NCI-H2171 treated with DMSO at 0.1 percent for 48 hours (cell line): ENCODE results near the gene YPEL1.
"Not testable (repeated sequence)": the region's sequence is repeated elsewhere in the genome, so short reads cannot be mapped to it uniquely, and the experiment has no call there.

Experiments used
- DNase-seq: peaks from one replicate; lab custom pipeline; 2025; lab: John Stamatoyannopoulos, UW

Gene YPEL1

GRCh38 chr22:21721195-21721852, 14.3 kb downstream of the YPEL1 start:
- not testable (repeated sequence) for DNase-seq

GRCh38 chr22:21720191-21720859, 15.3 kb downstream of the YPEL1 start:
- not testable (repeated sequence) for DNase-seq

- DNase-seq, result no peak
Measured at GRCh38 chr22:21719024-21719423, 16.6 kb downstream of the YPEL1 start.

GRCh38 chr22:21718499-21718898, 17.1 kb downstream of the YPEL1 start:
- DNase-seq, result peak; percentile 63

- DNase-seq, result peak; percentile 16
Measured at GRCh38 chr22:21716395-21717122, 19.0 kb downstream of the YPEL1 start.

GRCh38 chr22:21714786-21715185, 20.8 kb downstream of the YPEL1 start:
- DNase-seq, result no peak

GRCh38 chr22:21714059-21714770, 21.4 kb downstream of the YPEL1 start:
- peak; percentile 77 for DNase-seq

GRCh38 chr22:21713428-21714058, 22.1 kb downstream of the YPEL1 start:
- no peak for DNase-seq

- peak; percentile 53 for DNase-seq
Measured at GRCh38 chr22:21712751-21713427, 22.7 kb downstream of the YPEL1 start.

GRCh38 chr22:21711851-21712250, 23.7 kb downstream of the YPEL1 start:
- DNase-seq, result no peak

- no peak for DNase-seq
Measured at GRCh38 chr22:21710156-21710555, 25.4 kb downstream of the YPEL1 start.

GRCh38 chr22:21709688-21710087, 25.9 kb downstream of the YPEL1 start:
- no peak for DNase-seq

GRCh38 chr22:21708960-21709359, 26.6 kb downstream of the YPEL1 start:
- DNase-seq, result no peak

GRCh38 chr22:21707677-21708076, 27.9 kb downstream of the YPEL1 start:
- peak; percentile 99 for DNase-seq

GRCh38 chr22:21703684-21704316, 31.8 kb downstream of the YPEL1 start:
- DNase-seq, result no peak

GRCh38 chr22:21702700-21703683, 32.6 kb downstream of the YPEL1 start:
- no peak for DNase-seq

- DNase-seq, result no peak
Measured at GRCh38 chr22:21702094-21702493, 33.5 kb downstream of the YPEL1 start.

- DNase-seq, result no peak
Measured at GRCh38 chr22:21701384-21701971, 34.1 kb downstream of the YPEL1 start.

- DNase-seq, result no peak
Measured at GRCh38 chr22:21700822-21701221, 34.8 kb downstream of the YPEL1 start.
